ENCODE data around the gene CHN1.

CHN1 gene

DNA sequence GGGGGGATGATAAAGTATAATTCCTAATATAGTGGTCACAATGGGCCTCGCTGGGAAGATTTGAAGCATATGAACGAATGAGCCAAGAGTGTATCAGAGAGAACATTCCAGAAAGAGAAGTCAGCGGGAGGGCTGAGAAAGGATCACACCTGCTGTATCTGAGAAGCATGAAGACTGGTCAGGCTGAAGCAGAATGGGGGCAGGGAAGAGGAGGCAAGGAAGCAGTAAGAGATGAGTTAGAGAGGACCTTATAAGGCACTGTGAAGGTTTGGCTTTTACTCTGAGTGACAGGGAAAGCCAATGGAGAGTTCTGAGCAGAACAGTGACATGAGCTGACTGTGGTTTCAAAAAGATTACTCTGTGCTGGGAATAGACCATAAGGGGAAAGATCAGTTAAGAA, 73.5 kb downstream of the CHN1 start:
- no peak for DNase-seq
- H3K27ac Mint-ChIP-seq, result no peak overlapping the region

DNA sequence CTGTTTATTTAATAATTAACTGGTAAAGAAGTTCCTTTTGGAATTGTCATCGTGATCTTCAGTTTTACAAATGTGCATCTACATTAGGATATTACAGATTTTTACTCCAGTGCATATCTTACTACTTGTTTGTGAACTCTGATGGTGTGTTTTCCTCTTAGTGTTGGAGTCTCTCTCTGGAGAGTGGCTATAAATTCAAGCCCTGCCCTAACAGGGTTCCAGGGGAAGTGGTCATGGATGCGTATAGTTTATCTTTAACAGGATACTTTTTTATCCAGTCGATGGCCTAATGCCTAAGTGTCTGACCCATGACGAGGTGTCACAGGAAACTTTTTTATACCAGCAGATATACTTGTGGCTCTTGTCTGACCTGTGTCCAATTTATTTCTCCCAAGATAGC, 75.4 kb downstream of the CHN1 start:
- no peak overlapping the region for H3K4me3 Mint-ChIP-seq
- H3K27me3 Mint-ChIP-seq (ENCODE audit: low read depth, poor library complexity), result no peaks in the 10 kb centered on the region
- no peak for DNase-seq
- H3K4me1 Mint-ChIP-seq, result peaks cover 8% of the 10 kb centered on the region
- H3K9me3 Mint-ChIP-seq, result peaks cover 20% of the 10 kb centered on the region
- peaks cover 53% of the 10 kb centered on the region for H3K36me3 Mint-ChIP-seq (ENCODE audit: low read depth)
- H3K27ac Mint-ChIP-seq, result peak overlapping the region; percentile 88
- TF ChIP-seq, protein P1, sequence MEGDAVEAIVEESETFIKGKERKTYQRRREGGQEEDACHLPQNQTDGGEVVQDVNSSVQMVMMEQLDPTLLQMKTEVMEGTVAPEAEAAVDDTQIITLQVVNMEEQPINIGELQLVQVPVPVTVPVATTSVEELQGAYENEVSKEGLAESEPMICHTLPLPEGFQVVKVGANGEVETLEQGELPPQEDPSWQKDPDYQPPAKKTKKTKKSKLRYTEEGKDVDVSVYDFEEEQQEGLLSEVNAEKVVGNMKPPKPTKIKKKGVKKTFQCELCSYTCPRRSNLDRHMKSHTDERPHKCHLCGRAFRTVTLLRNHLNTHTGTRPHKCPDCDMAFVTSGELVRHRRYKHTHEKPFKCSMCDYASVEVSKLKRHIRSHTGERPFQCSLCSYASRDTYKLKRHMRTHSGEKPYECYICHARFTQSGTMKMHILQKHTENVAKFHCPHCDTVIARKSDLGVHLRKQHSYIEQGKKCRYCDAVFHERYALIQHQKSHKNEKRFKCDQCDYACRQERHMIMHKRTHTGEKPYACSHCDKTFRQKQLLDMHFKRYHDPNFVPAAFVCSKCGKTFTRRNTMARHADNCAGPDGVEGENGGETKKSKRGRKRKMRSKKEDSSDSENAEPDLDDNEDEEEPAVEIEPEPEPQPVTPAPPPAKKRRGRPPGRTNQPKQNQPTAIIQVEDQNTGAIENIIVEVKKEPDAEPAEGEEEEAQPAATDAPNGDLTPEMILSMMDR (IDR thresholded peaks at IDR 0.05), result no peak

More for the DNA sequence above, 73.5 kb downstream of the CHN1 start:
- TF ChIP-seq, protein P1 (IDR thresholded peaks at IDR 0.05), result no peak
- peaks cover 9% of the 10 kb centered on the region for H3K9me3 Mint-ChIP-seq
- no peak overlapping the region for H3K4me3 Mint-ChIP-seq
- H3K36me3 Mint-ChIP-seq (ENCODE audit: low read depth), result peaks cover 34% of the 10 kb centered on the region
- H3K4me1 Mint-ChIP-seq, result peaks cover 8% of the 10 kb centered on the region
- no peaks in the 10 kb centered on the region for H3K27me3 Mint-ChIP-seq (ENCODE audit: low read depth, poor library complexity)

DNA sequence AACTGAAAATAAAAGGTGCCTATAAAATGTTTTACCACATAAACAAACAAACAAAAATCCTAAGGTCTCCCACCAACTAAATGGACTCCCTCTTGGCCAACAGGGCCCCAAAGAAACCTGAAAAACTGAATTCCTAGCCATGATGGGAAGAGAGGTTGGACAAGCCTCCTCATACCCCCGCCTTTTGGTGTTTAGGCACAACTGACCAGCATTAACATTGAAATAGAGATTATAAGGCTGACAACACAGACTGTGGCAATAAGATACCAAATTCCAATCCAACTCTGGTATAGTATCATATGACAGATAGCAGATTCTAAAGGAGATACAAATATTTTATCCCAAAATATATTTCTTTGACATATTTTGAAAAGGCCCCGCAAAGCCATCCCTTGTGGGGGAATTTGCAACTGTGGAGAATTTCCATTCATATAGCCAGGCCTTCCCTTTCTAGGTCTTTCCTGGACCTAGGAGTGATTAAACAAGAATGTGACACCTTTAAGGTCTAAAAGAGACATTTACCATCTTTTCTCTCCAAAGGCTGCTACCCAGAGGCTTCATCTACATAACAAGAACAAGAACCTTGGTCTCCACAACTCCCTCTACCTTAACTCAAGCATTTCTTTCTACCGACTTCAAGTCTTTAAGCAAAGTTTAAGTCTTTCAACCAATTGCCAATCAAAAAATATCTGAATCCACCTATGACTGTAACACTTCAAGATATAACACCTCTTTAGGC, 80.0 kb downstream of the CHN1 start:
- Mint-ChIP-seq H3K27me3 (ENCODE audit: low read depth, poor library complexity) (no peaks in the 10 kb centered on the region), H3K4me3 (no peak overlapping the region), H3K36me3 (ENCODE audit: low read depth) (peaks cover 81% of the 10 kb centered on the region), H3K27ac (no peak overlapping the region), H3K9me3 (peaks cover 32% of the 10 kb centered on the region), H3K4me1 (peaks cover 5% of the 10 kb centered on the region)
- TF ChIP-seq, protein P1 (IDR thresholded peaks at IDR 0.05), result no peak
- no peak for DNase-seq

DNA sequence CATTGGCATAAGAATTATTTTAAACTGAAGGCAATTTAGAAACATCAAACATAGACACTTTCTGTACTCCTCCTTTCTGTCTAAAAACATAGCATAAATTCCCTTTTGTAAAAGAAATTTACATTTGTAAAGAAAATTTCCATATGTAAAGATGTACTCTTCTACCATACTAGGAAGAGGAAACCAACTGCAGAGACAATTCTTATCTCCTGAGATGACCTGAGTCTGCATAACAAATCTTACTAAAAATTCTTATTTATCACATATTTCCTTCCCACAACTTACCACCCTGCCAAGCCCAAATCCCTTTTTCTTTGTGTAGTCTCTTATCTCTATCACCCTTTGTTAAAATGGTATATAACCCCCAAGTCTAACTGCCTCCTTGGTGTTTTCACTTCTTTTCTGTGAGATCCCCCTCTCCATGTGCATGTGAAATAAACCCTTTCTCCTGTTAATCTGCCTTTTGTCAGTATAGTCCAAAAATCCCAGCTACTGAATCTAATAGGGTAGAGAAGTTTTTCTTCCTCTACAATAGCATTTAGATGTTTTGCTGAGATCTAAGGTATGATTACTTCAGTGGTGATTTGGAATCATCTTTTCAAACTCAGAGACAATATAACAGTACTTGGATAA, 81.0 kb downstream of the CHN1 start:
- TF ChIP-seq, protein P1 (IDR thresholded peaks at IDR 0.05), result no peak
- Mint-ChIP-seq H3K4me3 (no peak overlapping the region), H3K27ac (no peak overlapping the region), H3K27me3 (ENCODE audit: low read depth, poor library complexity) (no peaks in the 10 kb centered on the region), H3K4me1 (no peaks in the 10 kb centered on the region), H3K9me3 (peaks cover 32% of the 10 kb centered on the region), H3K36me3 (ENCODE audit: low read depth) (peaks cover 74% of the 10 kb centered on the region)
- no peak for DNase-seq

DNA sequence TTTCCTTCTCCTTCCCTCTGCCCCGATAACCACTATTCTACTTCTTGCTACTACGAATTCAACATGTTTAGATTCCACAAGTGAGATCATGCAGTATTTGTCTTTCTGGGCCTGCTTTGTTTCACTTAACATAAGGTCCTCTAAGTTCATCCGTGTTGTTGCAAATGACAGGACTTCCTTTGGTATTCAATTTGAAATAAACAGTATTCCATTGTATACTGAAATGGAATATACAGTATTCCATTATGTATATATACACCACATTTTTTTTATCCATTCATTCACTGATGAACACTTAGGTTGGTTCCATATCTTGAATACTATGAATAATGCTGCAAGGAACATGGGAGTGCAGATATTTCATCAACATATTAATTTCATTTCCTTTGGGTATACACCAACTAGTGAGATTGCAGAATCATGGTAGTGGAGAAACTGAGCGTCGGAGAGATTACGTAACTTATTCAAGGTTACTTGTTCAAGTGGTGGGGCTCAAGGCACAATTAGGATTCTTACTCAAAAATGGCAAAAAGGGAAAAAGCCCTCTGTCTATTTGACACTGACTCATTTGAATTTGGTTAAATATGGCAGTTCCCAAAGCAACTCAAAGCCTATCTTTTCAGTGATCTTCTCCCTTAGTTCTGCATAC, 85.1 kb downstream of the CHN1 start:
- H3K4me1 Mint-ChIP-seq, result no peaks in the 10 kb centered on the region
- H3K9me3 Mint-ChIP-seq, result peaks cover 15% of the 10 kb centered on the region
- no peak overlapping the region for H3K4me3 Mint-ChIP-seq

More for the DNA sequence above, 85.1 kb downstream of the CHN1 start:
- Mint-ChIP-seq H3K36me3 (ENCODE audit: low read depth) (peaks cover 67% of the 10 kb centered on the region), H3K27ac (no peak overlapping the region), H3K27me3 (ENCODE audit: low read depth, poor library complexity) (no peaks in the 10 kb centered on the region)
- no peak for DNase-seq
- TF ChIP-seq, protein P1 (IDR thresholded peaks at IDR 0.05), result no peak
